Gastroesophageal sphincter (tissue), 3 donors: ENCODE measurements around the gene CELF2.

ENCODE experiments used
- EP300 ChIP-seq: sonication (generic); formaldehyde crosslinking; IDR thresholded peaks from one replicate; pipeline ENCODE4 v1.6.1; 2017; ENCODE audit warnings: antibody characterized with exemption, mild to moderate bottlenecking
- POLR2A ChIP-seq, 2 donors: fragments of 450-650 bp; IDR thresholded peaks; one replicate each; pipeline ENCODE4 v1.6.1; 2017; ENCODE audit warnings: antibody characterized with exemption in 2 of 2, mild to moderate bottlenecking in 2 of 2, moderate library complexity in 1 of 2
- POLR2AphosphoS5 ChIP-seq: sonication (generic); formaldehyde crosslinking; IDR thresholded peaks from one replicate; pipeline ENCODE4 v1.6.1; 2017; ENCODE audit warnings: antibody characterized with exemption
- TF ChIP-seq, protein P1 (sequence below), 4 experiments: fragments of 200-600 bp in 2 of 4; fragments of 450-650 bp in 2 of 4; sonication (generic) in 1 of 4; IDR thresholded peaks; one replicate each; pipeline ENCODE4 v1.5.1; 2017 to 2019; ENCODE audit warnings: antibody characterized with exemption in 4 of 4, mild to moderate bottlenecking in 2 of 4, moderate library complexity in 2 of 4

DNA sequence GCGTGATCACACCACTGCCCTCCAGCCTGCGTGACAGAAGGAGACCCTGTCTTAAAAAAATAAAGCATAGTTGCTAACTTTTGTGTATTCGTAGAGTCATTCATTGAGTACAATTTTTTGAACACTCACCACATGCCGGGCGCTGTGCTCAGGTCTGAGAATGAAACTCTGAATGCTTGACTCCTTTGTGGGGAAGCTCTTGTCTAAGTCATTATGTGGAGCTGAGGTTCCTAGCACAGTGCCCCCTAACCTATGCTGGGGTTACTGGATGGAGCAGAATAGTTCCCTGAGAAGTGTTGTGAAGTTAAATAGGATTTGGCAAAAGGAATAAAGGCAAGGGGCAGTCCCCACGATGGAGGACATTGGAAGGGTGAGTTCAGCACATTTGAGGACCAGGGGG, 123.3 kb downstream of the CELF2 start:
- TF ChIP-seq, protein P1, sequence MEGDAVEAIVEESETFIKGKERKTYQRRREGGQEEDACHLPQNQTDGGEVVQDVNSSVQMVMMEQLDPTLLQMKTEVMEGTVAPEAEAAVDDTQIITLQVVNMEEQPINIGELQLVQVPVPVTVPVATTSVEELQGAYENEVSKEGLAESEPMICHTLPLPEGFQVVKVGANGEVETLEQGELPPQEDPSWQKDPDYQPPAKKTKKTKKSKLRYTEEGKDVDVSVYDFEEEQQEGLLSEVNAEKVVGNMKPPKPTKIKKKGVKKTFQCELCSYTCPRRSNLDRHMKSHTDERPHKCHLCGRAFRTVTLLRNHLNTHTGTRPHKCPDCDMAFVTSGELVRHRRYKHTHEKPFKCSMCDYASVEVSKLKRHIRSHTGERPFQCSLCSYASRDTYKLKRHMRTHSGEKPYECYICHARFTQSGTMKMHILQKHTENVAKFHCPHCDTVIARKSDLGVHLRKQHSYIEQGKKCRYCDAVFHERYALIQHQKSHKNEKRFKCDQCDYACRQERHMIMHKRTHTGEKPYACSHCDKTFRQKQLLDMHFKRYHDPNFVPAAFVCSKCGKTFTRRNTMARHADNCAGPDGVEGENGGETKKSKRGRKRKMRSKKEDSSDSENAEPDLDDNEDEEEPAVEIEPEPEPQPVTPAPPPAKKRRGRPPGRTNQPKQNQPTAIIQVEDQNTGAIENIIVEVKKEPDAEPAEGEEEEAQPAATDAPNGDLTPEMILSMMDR (IDR thresholded peaks at IDR 0.05), result no peak
- TF ChIP-seq POLR2A (IDR thresholded peaks at IDR 0.05) (no peak), EP300 (no peak), POLR2AphosphoS5 (no peak)
